ENCODE results near the gene RGS6. TPM values are rescaled to one million over a fixed set of nuclear protein-coding genes. Genes with fewer than 3 reads are reported as not detected.
A peak's percentile ranks its signal among the peaks of the same experiment; 100 is the strongest.

RGS6 gene
- total RNA-seq, 4 donors from 2014 or later, result 0.50 to 6.5 (median 4.7) TPM

DNA sequence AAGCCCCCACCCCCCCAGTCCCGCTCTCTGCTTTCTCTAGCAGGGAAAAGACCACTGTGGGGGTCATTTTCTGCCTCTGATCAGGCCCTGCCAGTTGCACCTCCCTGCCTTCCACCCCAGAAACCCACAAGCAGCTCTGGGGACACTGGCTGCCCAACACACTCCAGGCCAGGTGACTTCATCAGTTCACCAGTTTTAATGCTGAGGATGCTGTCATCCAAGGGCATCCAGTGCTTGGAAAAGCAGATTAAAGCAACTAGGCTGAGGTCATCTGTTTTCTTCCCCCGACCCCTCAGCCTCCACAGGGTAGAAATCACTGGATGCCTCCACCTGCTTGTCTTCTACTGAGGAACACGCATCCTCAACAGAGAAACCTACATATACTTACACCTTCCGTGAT lies 679.3 kb downstream of the RGS6 start:
- H3K36me3 ChIP-seq, result no peaks in the 10 kb centered on the region
- H3K27me3 ChIP-seq, result no peaks in the 10 kb centered on the region
- H3K4me3 ChIP-seq, result no peak overlapping the region
- WGBS, 2 donors (ENCODE audit: low coverage in 1 of 2), result 96% methylated on average over 3 of the region's 4 CpGs; no CpG with 5 or more reads in 1 of the 2 donors
- H3K9me3 ChIP-seq, result no peaks in the 10 kb centered on the region
- TF ChIP-seq POLR2AphosphoS5 (IDR thresholded peaks at IDR 0.05) (no peak), EP300 (IDR thresholded peaks at IDR 0.05) (no peak), POLR2A (IDR thresholded peaks at IDR 0.05) (no peak)
- TF ChIP-seq, protein P1, sequence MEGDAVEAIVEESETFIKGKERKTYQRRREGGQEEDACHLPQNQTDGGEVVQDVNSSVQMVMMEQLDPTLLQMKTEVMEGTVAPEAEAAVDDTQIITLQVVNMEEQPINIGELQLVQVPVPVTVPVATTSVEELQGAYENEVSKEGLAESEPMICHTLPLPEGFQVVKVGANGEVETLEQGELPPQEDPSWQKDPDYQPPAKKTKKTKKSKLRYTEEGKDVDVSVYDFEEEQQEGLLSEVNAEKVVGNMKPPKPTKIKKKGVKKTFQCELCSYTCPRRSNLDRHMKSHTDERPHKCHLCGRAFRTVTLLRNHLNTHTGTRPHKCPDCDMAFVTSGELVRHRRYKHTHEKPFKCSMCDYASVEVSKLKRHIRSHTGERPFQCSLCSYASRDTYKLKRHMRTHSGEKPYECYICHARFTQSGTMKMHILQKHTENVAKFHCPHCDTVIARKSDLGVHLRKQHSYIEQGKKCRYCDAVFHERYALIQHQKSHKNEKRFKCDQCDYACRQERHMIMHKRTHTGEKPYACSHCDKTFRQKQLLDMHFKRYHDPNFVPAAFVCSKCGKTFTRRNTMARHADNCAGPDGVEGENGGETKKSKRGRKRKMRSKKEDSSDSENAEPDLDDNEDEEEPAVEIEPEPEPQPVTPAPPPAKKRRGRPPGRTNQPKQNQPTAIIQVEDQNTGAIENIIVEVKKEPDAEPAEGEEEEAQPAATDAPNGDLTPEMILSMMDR (IDR thresholded peaks at IDR 0.05), result no peak
- no peak for ATAC-seq
- H3K4me1 ChIP-seq, result peaks cover 0 to 33% (median 5%) of the 10 kb centered on the region in 3 donors
- H3K27ac ChIP-seq, result no peak overlapping the region

DNA sequence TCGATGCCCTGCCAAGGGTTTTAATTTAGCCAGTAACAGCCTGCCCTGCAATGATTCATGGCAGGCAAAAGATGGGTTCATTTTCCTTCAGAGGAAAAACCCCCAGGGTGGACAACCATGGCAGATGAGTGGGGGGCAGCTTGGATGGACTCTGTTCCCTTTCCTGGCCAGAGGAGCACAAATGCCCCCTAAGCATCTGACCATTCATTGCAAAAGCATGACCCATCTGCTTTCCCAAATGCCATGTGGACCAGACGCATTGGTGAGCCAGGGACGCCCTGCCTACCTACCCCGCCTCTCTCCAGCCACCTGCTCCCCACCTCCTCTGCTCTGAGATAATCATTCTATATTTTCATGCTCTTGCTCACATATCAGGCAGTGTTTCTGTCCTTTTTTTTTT lies 679.8 kb downstream of the RGS6 start:
- Histone ChIP-seq H3K4me1 (peaks cover 0 to 39% (median 5%) of the 10 kb centered on the region in 3 donors), H3K36me3 (no peaks in the 10 kb centered on the region), H3K4me3 (no peak overlapping the region), H3K27me3 (no peaks in the 10 kb centered on the region), H3K27ac (no peak overlapping the region), H3K9me3 (no peaks in the 10 kb centered on the region)
- ATAC-seq, result no peak
- WGBS, 2 donors (ENCODE audit: low coverage in 1 of 2), result 60% methylated on average over 1 of the region's 4 CpGs; no CpG with 5 or more reads in 1 of the 2 donors
- TF ChIP-seq POLR2AphosphoS5 (IDR thresholded peaks at IDR 0.05) (no peak), EP300 (IDR thresholded peaks at IDR 0.05) (no peak), POLR2A (IDR thresholded peaks at IDR 0.05) (no peak)
- TF ChIP-seq, protein P1 (IDR thresholded peaks at IDR 0.05), result no peak

DNA sequence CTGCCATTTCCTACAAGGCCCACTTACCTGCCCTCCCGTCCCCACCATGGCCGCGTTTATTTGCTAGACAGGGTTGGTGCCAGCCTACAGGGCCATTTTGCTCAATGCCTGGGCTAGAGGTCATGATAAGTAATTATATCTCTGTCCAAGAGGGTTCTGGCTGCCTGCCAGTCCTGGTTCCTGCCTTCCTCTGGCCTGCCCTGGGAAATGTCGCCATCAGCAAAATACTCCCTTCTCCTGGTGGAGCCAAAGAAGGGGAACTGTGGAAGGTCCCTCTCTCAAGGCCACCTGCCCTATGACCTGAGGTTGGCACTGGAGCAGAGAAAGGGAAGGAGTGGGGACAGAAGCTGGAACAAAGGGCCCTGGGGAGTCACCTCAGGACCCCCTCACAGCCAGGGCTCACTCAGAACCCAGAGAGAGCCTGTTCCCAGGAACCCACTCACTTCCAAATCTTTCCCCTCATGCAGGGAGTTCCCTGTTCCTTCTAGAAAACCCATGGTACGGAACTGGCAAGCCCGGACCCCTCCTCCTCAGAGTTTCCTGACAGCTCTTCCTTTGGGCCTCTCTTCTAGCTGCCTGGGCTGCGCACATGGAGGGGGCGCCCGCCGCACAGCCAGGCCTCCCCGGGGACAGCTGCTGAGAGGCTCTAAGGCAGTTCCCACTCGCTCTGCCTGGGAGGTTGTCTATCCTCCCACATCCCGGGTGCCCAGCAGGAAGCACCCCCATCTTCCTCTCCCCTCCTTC lies 681.2 kb downstream of the RGS6 start:
- Histone ChIP-seq H3K27me3 (no peaks in the 10 kb centered on the region), H3K27ac (peak overlapping the region in 1 of 4 donors; percentile 3), H3K9me3 (no peaks in the 10 kb centered on the region), H3K36me3 (no peaks in the 10 kb centered on the region), H3K4me3 (no peak overlapping the region), H3K4me1 (peaks cover 0 to 52% (median 5%) of the 10 kb centered on the region in 3 donors)
- peak; percentile 42 for ATAC-seq
- WGBS, 2 donors (ENCODE audit: low coverage in 1 of 2), result 62 to 69% methylated on average over 3 to 9 of the region's 13 CpGs
- TF ChIP-seq POLR2AphosphoS5 (IDR thresholded peaks at IDR 0.05) (no peak), POLR2A (IDR thresholded peaks at IDR 0.05) (no peak), EP300 (IDR thresholded peaks at IDR 0.05) (no peak)
- TF ChIP-seq, protein P1 (IDR thresholded peaks at IDR 0.05), result no peak

DNA sequence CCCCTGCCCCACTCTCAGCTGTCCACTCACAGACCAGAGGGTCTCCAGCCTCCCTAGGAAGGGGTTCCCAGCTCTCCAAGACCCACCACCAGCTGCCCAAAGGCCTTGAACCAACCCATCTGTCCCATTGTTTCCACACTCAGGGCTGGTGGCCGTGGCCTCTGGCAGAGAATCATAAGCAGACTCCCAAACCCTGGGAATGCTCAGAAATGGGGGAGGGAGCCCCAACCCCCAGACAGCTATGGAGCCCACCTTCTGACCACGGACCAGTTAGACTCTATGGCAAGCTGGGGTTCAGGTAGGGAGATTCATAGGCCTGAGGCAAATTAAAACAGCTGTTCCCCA lies 681.7 kb downstream of the RGS6 start:
- H3K27ac ChIP-seq, result no peak overlapping the region
- peaks cover 0 to 53% (median 5%) of the 10 kb centered on the region in 3 donors for H3K4me1 ChIP-seq
- H3K36me3 ChIP-seq, result no peaks in the 10 kb centered on the region
- no CpG with 5 or more reads among the region's 2 CpGs for WGBS, 2 donors (ENCODE audit: low coverage in 1 of 2)
- no peak for ATAC-seq
- no peaks in the 10 kb centered on the region for H3K9me3 ChIP-seq
- no peaks in the 10 kb centered on the region for H3K27me3 ChIP-seq
- H3K4me3 ChIP-seq, result no peak overlapping the region
- TF ChIP-seq, protein P1 (IDR thresholded peaks at IDR 0.05), result no peak
- TF ChIP-seq POLR2A (IDR thresholded peaks at IDR 0.05), result no peak
- no peak for TF ChIP-seq EP300 (IDR thresholded peaks at IDR 0.05)
- no peak for TF ChIP-seq POLR2AphosphoS5 (IDR thresholded peaks at IDR 0.05)

DNA sequence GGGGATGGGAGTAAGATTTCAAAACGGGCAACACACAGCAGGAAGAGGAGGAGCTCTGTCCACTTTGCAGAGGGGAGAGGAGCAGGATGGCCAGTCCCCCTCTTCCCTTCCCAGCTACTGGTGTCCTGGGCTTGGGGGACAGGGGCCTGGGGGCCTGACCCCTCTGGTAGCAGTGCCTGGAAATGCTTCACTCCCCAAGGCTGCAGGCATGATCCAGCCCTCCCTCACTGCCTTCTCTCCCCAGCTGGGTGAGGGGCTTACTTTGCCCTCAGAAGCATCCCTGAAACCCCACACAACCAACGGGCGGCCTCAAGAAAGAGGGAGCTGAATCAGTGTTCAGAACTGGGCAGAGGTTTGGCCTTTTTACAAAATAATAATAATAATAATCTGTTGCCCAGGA lies 682.1 kb downstream of the RGS6 start:
- no peak for ATAC-seq
- no peaks in the 10 kb centered on the region for H3K36me3 ChIP-seq
- H3K27me3 ChIP-seq, result no peaks in the 10 kb centered on the region
- H3K4me3 ChIP-seq, result no peak overlapping the region
- TF ChIP-seq EP300 (IDR thresholded peaks at IDR 0.05) (no peak), POLR2A (IDR thresholded peaks at IDR 0.05) (no peak), POLR2AphosphoS5 (IDR thresholded peaks at IDR 0.05) (no peak)
- TF ChIP-seq, protein P1 (IDR thresholded peaks at IDR 0.05), result no peak
- H3K4me1 ChIP-seq, result peaks cover 0 to 53% (median 5%) of the 10 kb centered on the region in 3 donors
- no peaks in the 10 kb centered on the region for H3K9me3 ChIP-seq
- H3K27ac ChIP-seq, result no peak overlapping the region
- 90 to 100% methylated on average over 1 to 2 of the region's 3 CpGs for WGBS, 2 donors (ENCODE audit: low coverage in 1 of 2)
